22Rv1 (cell line): ENCODE measurements around the gene RTL10.

Source experiments
- ZFX ChIP-seq: fragments of 450-650 bp; IDR thresholded peaks from 2 replicates; pipeline ENCODE4 v1.6.1; 2017; ENCODE audit warnings: antibody characterized with exemption, borderline replicate concordance
- TF ChIP-seq, protein P1 (sequence below): fragments of 450-650 bp; IDR thresholded peaks from 2 replicates; pipeline ENCODE4 v1.5.1; 2017; ENCODE audit warnings: mild to moderate bottlenecking

DNA sequence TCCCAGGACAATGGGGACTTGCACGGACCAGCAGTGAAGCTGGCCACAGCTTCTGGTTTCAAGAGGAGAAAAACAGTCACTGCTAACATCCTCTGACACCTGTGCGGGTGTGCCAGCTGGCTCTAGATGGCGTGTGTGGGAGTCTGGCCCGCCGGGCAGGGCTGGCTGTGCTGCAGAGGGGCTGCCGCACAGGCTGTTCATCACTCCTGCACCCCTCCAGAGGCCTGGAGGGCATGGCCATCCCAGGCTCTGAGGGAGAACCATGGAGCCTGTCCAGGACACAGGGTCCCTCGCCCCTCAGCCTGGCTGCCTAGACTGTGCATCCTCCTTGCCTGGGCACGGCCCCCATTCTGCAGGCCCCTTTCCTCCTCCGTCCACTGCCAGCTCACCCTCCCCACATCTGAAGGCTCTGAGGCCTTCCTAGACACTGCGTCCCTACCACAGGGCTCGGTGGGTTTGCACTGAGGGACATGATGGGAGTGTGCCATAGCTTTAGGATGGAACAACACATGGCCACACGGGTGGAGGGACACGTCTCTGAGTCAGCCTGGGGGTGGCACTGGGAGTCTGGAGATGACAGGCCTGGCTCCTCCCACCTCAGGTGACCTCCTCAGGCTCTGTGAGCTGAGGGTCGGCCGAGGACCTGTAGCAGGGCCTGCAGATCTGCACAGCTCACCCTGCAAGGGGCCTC is 42.1 kb upstream of the RTL10 start:
- TF ChIP-seq, protein P1, sequence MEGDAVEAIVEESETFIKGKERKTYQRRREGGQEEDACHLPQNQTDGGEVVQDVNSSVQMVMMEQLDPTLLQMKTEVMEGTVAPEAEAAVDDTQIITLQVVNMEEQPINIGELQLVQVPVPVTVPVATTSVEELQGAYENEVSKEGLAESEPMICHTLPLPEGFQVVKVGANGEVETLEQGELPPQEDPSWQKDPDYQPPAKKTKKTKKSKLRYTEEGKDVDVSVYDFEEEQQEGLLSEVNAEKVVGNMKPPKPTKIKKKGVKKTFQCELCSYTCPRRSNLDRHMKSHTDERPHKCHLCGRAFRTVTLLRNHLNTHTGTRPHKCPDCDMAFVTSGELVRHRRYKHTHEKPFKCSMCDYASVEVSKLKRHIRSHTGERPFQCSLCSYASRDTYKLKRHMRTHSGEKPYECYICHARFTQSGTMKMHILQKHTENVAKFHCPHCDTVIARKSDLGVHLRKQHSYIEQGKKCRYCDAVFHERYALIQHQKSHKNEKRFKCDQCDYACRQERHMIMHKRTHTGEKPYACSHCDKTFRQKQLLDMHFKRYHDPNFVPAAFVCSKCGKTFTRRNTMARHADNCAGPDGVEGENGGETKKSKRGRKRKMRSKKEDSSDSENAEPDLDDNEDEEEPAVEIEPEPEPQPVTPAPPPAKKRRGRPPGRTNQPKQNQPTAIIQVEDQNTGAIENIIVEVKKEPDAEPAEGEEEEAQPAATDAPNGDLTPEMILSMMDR: no peak
- no peak for TF ChIP-seq ZFX
